Activated CD4-positive, alpha-beta T cell treated with anti-CD3 and anti-CD28 coated beads, Interleukin-2, amount 50 U/mL, for 16 hours (primary cell): ENCODE data around the gene INPP5B.

Source experiments
- DNase-seq: peaks from one replicate; pipeline ENCODE4 v3.0.0-alpha.2; 2020

The INPP5B gene

GRCh38 chr1:37865348-37866120 lies 81.3 kb downstream of the INPP5B start:
- DNase-seq: peak; percentile 65

DNA sequence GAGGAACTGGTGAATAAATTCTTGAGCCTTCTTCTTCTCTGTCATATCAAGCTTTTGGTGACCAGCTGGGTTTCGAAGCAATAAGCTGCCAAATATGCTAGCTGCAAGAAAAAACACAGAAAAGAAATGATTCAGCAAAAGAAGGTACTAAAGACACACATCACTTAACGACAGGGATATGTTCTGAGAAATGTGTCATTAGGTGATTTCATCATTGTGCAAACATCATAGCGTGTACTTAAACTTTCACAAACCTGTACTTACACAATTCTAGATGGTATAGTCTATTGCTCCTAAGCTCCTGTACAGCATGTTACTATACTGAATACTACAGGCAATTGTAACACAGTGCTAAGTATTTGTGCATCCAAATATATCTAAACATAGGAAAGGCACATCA lies 84.5 kb downstream of the INPP5B start:
- peak; percentile 73 for DNase-seq

DNA sequence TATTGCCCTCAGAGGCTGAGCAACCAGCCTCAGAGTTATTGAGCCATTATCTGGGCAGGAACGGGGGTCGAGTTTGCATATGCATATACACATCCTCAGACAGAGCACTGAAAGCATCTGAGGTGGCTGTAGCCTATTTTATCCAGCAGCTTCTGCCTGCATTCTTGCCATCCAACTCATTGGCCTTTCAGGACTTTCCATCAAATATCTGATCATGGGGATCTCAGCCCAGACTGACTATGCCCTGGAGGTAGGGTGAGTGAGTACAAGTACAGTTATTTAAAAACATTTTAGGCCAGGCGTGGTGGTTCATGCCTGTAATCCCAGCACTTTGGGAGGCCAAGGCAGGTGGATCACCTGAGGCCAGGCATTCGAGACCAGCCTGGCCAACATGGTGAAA lies 85.7 kb downstream of the INPP5B start:
- no peak for DNase-seq

DNA sequence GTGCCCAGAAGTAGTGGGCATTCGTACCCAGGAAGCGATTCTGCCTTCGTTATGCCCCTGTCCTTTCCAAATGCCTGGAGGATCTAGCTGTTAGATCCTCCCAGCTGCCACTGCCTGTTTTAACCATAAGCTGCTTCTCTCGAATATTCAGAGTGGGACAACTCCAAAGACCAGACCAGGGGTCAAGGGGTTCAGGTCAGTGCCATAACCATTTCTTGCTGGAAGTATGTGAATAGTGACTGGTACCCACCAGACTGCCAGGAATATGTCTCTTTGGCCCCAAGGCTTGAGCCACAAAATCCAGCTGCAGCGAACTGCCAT lies 86.5 kb downstream of the INPP5B start:
- no peak for DNase-seq

- peak; percentile 98 for DNase-seq
Measured at GRCh38 chr1:37859507-37860345, 87.1 kb downstream of the INPP5B start, which contains the start of gene MTF1. Gene MTF1 (minus strand): TSS chr1:37859592. CDS start chr1:37857658, 1,934 bp downstream.

GRCh38 chr1:37858931-37859506 lies 87.8 kb downstream of the INPP5B start:
- DNase-seq: no peak

- DNase-seq: no peak
Measured at GRCh38 chr1:37854406-37854805, 92.4 kb downstream of the INPP5B start.

DNA sequence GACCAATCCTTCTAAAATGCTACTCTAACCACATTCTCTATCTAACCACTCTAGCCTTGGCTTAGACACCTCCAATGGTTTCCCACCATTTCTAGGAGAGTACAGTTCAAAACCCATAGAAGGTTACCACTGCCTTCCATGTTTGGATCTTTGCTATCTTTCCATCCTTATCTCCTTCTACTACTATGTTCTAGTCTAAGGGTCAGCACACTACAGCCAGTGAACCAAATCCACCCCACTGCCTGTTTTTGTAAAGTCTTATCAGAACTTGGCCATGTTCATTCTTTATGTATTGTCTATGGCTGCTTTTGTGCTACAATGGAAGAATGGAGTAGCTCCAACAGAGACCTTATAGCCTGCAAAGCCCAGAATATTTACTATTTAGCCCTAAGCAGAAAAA lies 93.7 kb downstream of the INPP5B start:
- no peak for DNase-seq

GRCh38 chr1:37851782-37852210 lies 95.1 kb downstream of the INPP5B start:
- DNase-seq: no peak

DNA sequence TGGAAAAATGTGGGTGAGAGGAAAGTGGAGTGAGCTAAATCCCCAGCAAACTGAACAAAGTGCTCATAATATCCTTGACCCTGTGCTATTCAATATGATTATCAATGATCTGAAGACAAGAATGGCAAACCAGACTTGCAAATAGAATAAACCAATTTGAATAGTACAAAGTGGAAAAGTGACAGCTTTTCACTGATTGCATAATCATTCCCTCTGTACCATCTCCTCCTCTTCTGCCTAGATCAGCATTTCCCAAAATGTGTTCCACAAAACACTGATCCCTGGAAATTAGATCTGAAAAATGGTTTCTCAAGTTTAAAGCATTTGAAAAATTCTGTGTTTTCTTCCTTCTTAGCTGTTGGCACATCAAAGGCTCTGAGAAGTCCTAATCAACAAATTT lies 95.6 kb downstream of the INPP5B start:
- DNase-seq: no peak

DNA sequence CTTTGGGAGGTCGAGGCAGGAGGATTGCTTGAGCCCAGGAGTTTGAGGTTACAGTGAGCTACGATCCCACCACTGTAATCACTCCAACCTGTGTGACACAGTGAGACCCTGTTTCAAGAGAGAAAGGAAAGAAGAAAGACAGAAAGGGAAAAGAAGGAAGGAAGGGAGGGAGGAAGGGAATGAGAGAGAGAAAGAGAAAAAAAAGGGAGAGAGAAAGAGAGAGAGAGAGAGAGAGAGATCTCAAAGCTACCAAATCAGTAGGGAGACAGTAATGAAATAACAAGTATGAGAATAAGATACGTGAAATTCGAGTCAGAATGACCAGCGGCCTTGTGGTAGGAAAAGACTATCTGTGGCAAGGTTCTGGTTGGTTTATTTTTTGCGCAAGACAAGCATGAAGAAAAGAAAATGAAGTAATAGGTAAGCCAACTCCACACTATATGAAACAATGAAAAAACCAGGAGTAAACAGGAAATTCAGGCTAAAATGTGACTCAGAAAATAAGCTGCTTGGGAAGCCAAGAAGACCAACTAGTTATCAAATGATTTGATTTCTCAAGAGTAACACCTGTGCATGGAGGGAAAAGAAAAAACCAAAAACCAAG lies 96.4 kb downstream of the INPP5B start:
- DNase-seq: no peak

DNA sequence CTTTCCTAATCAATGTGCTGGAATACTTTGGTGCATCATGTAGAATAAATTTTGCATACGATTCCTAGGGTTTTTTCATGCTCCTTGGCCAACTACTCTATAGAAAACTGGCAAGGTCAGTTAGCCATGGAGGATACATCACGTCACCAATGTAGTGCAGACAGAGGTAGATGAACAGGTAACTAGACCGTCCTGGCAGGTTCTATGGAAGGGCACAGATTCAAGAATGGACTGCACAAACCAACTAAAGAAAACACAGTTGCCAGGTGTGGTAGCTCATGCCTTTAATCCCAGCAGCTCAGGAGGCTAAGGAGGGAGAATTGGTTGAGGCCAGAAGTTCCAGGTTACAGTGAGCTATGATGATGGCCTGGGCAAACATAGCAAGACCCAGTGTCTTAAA lies 97.4 kb downstream of the INPP5B start:
- DNase-seq: no peak

- no peak for DNase-seq
Measured at GRCh38 chr1:37846647-37847339, 100.1 kb downstream of the INPP5B start.

DNA sequence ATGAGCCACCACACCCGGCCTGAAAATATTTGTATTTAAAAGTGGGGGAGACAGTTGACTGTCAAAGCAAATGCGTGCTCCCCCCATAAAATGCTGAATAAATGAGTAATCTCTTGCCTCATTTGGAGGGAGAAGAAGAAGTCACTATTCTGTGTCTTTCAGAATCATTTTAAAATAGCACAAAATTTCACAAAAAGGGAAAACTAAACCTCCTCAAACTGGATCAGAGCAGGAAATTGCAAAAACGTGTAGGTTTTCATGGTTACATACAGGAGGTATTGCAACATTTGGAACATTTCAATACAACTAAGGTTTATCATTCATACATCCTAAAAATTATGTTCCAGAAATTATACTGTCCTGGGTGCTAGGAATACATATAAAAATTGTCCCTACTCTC lies 101.1 kb downstream of the INPP5B start:
- DNase-seq: no peak

- no peak for DNase-seq
Measured at GRCh38 chr1:37845049-37845646, 101.7 kb downstream of the INPP5B start.

DNA sequence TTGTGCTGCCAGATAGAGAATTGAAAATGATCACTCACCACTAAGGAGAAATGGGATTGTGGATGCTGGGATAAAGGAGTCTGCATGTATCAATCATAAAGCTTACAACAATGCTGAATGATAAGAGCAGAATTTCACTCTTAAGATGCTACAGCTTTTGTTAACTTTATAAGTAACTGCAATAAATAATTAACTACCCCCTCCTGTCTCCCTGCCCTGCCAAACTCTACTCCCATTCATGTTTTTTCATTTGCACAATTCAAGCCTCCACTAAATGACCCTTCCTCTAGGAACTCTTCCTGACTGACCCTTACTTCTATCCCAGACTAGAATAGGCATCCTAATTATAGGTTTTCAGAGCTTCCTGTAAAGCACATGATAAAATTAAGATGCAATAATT lies 102.3 kb downstream of the INPP5B start:
- DNase-seq: no peak

GRCh38 chr1:37841652-37842051 lies 105.2 kb downstream of the INPP5B start:
- DNase-seq: no peak

DNA sequence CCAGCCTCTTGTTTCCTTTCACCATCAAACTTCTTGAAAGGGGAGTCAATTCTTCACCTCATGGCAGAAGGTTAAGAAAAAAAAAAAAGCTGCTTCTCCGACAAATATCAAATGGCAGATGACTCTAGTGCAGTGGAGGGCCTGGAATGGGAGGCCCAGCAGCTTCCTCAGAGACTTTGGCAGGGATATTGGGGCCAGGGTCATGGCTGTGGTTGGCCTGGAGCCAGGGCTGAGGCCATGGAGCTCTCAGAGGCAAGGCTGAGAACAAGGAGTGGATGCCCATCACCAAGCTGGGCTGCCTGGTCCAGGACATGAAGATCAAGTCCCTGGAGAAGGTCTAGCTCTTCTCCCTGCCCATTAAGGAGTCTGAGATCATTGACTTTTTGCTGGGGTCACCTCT lies 106.1 kb downstream of the INPP5B start:
- no peak for DNase-seq

- no peak for DNase-seq
Measured at GRCh38 chr1:37839676-37840075, 107.2 kb downstream of the INPP5B start.

DNA sequence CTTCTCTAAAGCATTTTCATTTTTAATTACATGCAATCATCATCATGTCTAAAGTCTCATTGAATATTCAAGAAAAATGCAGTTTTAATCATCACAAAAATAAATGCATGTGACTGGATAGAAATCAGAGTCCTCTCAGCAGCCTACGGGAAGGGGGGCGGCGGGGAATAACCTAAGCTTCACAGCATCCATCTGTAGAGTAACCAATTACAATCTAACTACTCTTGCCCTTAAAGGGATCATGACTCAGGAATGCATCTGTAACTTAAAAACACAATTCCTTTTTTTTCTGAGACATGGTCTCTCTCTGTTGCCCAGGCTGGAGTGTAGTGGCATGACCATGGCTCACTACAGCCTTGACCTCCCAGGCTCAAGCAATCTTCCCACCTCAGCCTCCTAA lies 110.1 kb downstream of the INPP5B start:
- DNase-seq: no peak

DNA sequence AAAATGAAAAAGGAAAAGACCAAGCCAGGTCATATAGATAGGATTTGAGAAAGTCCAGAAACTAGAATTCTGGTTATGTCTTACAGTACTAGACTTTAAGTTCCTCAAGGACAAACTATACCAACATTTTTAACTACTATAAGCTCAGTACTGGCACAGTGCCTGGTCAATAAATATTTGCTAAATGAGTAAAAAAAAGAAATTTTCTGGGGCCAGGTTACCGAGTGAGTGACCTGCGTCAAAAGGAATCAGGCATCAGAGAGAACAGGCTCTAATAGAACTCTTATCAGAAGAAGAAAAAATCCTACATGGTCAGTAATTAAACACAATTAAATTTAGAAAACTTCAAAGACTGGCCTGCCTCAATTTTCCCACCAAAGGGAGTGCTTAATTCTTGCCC lies 115.0 kb downstream of the INPP5B start:
- no peak for DNase-seq

DNA sequence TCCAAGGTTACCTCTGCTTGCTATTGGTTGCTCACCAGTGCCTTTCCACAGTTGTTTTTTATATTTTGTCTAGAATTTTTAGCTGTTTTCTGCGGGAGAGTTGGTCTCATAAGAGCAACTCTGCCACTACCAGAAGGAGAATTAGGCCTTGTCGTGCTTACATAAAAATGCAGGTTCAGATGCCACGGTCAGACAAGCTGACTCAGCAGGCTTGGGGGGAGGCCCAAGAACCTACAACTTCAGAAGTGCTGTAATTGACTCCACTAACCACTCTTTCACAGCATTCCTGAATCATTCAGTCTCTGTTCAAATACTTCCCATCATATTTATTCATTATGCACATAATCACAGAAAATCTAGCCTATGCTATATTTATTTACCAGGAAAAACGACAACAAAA lies 115.7 kb downstream of the INPP5B start:
- DNase-seq: no peak
